ENCODE results near the gene DGKB.

DNA sequence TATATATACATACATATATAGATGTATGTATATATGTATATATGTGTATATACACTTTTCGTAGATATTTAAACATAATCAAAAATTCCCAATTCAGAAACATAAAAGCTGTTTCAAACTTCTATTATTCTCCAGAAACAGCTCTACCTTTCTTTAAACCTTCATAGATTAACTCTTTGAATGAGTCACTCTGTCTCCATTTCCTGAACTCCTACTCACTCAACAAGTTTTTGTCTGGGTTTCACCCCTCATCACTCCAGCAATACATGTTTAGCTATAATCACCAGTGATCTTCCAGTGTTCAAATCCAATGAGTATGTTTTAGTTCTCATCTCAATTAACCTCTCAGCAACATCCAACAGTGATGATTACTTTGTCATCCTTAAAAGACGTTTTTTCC, 9.6 kb downstream of the DGKB start:
- TF ChIP-seq, protein P1, sequence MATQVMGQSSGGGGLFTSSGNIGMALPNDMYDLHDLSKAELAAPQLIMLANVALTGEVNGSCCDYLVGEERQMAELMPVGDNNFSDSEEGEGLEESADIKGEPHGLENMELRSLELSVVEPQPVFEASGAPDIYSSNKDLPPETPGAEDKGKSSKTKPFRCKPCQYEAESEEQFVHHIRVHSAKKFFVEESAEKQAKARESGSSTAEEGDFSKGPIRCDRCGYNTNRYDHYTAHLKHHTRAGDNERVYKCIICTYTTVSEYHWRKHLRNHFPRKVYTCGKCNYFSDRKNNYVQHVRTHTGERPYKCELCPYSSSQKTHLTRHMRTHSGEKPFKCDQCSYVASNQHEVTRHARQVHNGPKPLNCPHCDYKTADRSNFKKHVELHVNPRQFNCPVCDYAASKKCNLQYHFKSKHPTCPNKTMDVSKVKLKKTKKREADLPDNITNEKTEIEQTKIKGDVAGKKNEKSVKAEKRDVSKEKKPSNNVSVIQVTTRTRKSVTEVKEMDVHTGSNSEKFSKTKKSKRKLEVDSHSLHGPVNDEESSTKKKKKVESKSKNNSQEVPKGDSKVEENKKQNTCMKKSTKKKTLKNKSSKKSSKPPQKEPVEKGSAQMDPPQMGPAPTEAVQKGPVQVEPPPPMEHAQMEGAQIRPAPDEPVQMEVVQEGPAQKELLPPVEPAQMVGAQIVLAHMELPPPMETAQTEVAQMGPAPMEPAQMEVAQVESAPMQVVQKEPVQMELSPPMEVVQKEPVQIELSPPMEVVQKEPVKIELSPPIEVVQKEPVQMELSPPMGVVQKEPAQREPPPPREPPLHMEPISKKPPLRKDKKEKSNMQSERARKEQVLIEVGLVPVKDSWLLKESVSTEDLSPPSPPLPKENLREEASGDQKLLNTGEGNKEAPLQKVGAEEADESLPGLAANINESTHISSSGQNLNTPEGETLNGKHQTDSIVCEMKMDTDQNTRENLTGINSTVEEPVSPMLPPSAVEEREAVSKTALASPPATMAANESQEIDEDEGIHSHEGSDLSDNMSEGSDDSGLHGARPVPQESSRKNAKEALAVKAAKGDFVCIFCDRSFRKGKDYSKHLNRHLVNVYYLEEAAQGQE (IDR thresholded peaks at IDR 0.05; ENCODE audit: low read depth, low read length), result no peak
- TF ChIP-seq, protein P2, sequence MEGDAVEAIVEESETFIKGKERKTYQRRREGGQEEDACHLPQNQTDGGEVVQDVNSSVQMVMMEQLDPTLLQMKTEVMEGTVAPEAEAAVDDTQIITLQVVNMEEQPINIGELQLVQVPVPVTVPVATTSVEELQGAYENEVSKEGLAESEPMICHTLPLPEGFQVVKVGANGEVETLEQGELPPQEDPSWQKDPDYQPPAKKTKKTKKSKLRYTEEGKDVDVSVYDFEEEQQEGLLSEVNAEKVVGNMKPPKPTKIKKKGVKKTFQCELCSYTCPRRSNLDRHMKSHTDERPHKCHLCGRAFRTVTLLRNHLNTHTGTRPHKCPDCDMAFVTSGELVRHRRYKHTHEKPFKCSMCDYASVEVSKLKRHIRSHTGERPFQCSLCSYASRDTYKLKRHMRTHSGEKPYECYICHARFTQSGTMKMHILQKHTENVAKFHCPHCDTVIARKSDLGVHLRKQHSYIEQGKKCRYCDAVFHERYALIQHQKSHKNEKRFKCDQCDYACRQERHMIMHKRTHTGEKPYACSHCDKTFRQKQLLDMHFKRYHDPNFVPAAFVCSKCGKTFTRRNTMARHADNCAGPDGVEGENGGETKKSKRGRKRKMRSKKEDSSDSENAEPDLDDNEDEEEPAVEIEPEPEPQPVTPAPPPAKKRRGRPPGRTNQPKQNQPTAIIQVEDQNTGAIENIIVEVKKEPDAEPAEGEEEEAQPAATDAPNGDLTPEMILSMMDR (IDR thresholded peaks at IDR 0.05), result no peak
- TF ChIP-seq, protein P3, sequence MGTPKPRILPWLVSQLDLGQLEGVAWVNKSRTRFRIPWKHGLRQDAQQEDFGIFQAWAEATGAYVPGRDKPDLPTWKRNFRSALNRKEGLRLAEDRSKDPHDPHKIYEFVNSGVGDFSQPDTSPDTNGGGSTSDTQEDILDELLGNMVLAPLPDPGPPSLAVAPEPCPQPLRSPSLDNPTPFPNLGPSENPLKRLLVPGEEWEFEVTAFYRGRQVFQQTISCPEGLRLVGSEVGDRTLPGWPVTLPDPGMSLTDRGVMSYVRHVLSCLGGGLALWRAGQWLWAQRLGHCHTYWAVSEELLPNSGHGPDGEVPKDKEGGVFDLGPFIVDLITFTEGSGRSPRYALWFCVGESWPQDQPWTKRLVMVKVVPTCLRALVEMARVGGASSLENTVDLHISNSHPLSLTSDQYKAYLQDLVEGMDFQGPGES (IDR thresholded peaks at IDR 0.05; ENCODE audit: low read depth, low read length), result no peak
- TF ChIP-seq JUND (IDR thresholded peaks at IDR 0.05), result peak; percentile 39
- TF ChIP-seq NFIC (IDR thresholded peaks at IDR 0.05; ENCODE audit: borderline replicate concordance), result no peak
- TF ChIP-seq YY1 (IDR thresholded peaks at IDR 0.05; ENCODE audit: low read depth), result no peak

All from SK-N-SH (cell line).